Gastroesophageal sphincter (tissue), 3 donors: Measurements from ENCODE around the gene IL20RB.

ENCODE experiments used
- CTCF ChIP-seq, 4 experiments: fragments of 200-600 bp in 2 of 4; fragments of 450-650 bp in 2 of 4; sonication (generic) in 1 of 4; IDR thresholded peaks; one replicate each; pipeline ENCODE4 v1.5.1; 2017 to 2019; ENCODE audit warnings: antibody characterized with exemption in 4 of 4, mild to moderate bottlenecking in 2 of 4, moderate library complexity in 2 of 4
- EP300 ChIP-seq: sonication (generic); formaldehyde crosslinking; IDR thresholded peaks from one replicate; pipeline ENCODE4 v1.6.1; 2017; ENCODE audit warnings: antibody characterized with exemption, mild to moderate bottlenecking
- POLR2A ChIP-seq, 2 donors: fragments of 450-650 bp; IDR thresholded peaks; one replicate each; pipeline ENCODE4 v1.6.1; 2017; ENCODE audit warnings: antibody characterized with exemption in 2 of 2, mild to moderate bottlenecking in 2 of 2, moderate library complexity in 1 of 2
- POLR2AphosphoS5 ChIP-seq: sonication (generic); formaldehyde crosslinking; IDR thresholded peaks from one replicate; pipeline ENCODE4 v1.6.1; 2017; ENCODE audit warnings: antibody characterized with exemption

DNA sequence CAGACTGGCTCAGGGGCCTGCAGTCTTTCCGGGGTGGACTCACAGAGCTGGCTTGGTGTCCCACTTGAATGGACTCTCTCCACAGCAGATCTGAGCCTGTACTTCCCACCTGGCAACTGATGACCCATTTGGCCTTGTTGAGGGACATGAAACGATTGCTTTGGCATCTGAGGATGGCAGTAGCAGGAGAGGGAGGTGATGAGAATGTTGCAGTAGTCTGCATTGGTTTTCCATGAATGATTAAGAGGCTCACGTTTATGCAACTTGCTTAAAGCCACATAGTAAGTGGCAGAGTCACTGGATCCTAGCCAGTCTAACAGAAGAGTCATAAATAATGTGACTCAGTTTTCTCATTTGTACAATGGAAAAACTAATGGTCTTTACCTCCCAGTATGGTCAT lies 21.9 kb downstream of the IL20RB start:
- no peak for TF ChIP-seq CTCF (IDR thresholded peaks at IDR 0.05)
- TF ChIP-seq POLR2A (IDR thresholded peaks at IDR 0.05), result no peak
- no peak for TF ChIP-seq POLR2AphosphoS5
- no peak for TF ChIP-seq EP300
